ENCODE data around the gene ZBTB21. TPM values are rescaled to one million over a fixed set of nuclear protein-coding genes. Genes with fewer than 3 reads are reported as not detected.

Gene ZBTB21
- polyA plus RNA-seq, 2 of the 4 experiments (the other 2 are of a cell fraction): 5.4 to 13.1 TPM

DNA sequence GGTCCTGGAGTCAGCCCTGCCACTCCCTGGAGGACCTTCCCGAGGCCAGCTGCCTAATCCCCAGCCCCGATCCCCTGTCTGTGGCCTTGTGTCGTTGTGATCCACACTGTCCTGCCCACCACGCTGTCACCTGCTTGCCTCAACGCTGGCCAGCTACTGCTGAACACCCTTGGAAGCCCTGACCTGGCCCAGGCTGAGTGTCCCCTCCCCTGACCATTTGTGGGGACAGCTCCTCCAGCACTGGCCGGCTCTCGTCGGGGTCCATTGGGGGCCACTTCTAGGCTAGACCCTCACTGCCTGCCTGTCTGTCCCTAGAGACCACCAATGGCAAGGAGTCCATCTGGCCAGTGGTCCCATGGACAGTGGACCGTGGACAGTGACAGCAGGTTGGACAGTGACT, 49.0 kb upstream of the ZBTB21 start:
- no peak overlapping the region for H3K27ac ChIP-seq
- DNase-seq (ENCODE audit: low read depth in 1 of 2, low spot score in 1 of 2) (no peak), FAIRE-seq (no peak), ATAC-seq (no peak)
- WGBS (ENCODE audit: missing lambda C conversion rate): 35% methylated on average over 2 of the region's 9 CpGs
- POLR2A ChIA-PET: no interaction called here
- CTCF ChIA-PET: no interaction called here
- H3K4me1 ChIP-seq: no peaks in the 10 kb centered on the region
- no peaks in the 10 kb centered on the region for H3K9me3 ChIP-seq
- H3K4me3 ChIP-seq: no peak overlapping the region
- no peak overlapping the region for H3K4me2 ChIP-seq
- TF ChIP-seq, protein P1, sequence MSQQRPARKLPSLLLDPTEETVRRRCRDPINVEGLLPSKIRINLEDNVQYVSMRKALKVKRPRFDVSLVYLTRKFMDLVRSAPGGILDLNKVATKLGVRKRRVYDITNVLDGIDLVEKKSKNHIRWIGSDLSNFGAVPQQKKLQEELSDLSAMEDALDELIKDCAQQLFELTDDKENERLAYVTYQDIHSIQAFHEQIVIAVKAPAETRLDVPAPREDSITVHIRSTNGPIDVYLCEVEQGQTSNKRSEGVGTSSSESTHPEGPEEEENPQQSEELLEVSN (IDR thresholded peaks at IDR 0.05; ENCODE audit: borderline replicate concordance, low read depth): no peak
- TF ChIP-seq NPAS2 (CRISPR knock-in tag; IDR thresholded peaks at IDR 0.05; ENCODE audit: borderline replicate concordance): no peak
- TF ChIP-seq, protein P2, sequence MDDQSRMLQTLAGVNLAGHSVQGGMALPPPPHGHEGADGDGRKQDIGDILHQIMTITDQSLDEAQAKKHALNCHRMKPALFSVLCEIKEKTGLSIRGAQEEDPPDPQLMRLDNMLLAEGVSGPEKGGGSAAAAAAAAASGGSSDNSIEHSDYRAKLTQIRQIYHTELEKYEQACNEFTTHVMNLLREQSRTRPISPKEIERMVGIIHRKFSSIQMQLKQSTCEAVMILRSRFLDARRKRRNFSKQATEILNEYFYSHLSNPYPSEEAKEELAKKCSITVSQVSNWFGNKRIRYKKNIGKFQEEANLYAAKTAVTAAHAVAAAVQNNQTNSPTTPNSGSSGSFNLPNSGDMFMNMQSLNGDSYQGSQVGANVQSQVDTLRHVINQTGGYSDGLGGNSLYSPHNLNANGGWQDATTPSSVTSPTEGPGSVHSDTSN (IDR thresholded peaks at IDR 0.05): no peak
- no peak for TF ChIP-seq ZC3H11A (IDR thresholded peaks at IDR 0.05)
- TF ChIP-seq BHLHE40 (IDR thresholded peaks at IDR 0.05; ENCODE audit: low read depth, low read length): no peak

DNA sequence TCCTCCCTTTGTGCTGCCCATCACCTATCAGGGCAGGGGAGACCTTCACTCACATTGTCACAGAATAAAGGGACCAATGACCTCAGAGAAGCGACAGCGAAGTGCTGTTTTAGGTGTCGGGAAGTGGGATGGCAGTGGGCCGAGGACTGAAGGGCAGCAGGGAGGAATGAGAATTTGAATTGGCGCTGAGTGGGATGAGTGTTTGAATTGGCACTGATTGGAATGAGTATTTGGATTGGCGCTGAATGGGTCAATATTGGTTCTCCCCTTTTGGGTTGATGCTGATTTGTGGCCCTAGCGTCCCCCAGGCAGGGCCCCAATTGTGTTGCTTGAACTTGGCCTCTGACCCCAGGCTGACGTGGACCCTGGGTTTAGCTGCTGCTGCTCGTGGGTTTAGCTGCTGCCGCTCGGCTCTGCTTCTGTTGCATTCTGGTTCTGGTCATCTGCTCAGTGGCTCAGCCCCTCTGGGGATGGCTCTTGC, 48.5 kb upstream of the ZBTB21 start:
- 77% methylated on average over 11 of the region's 11 CpGs for WGBS (ENCODE audit: missing lambda C conversion rate)
- ATAC-seq: no peak
- no peak overlapping the region for H3K27ac ChIP-seq
- no peaks in the 10 kb centered on the region for H3K4me1 ChIP-seq
- no peak overlapping the region for H3K4me2 ChIP-seq
- H3K4me3 ChIP-seq: no peak overlapping the region
- H3K9me3 ChIP-seq: no peaks in the 10 kb centered on the region
- ChIA-PET POLR2A (no interaction called here), CTCF (no interaction called here)
- FAIRE-seq: no peak
- no peak for TF ChIP-seq RCOR1 (IDR thresholded peaks at IDR 0.05; ENCODE audit: low read depth, low read length)
- no peak for TF ChIP-seq CEBPB (IDR thresholded peaks at IDR 0.05)
- no peak for TF ChIP-seq ZNF302 (CRISPR knock-in tag; IDR thresholded peaks at IDR 0.05)
- TF ChIP-seq, protein P3, sequence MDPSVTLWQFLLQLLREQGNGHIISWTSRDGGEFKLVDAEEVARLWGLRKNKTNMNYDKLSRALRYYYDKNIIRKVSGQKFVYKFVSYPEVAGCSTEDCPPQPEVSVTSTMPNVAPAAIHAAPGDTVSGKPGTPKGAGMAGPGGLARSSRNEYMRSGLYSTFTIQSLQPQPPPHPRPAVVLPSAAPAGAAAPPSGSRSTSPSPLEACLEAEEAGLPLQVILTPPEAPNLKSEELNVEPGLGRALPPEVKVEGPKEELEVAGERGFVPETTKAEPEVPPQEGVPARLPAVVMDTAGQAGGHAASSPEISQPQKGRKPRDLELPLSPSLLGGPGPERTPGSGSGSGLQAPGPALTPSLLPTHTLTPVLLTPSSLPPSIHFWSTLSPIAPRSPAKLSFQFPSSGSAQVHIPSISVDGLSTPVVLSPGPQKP (IDR thresholded peaks at IDR 0.05; ENCODE audit: low read depth, low read length): no peak
- no peak for TF ChIP-seq MYC (IDR thresholded peaks at IDR 0.05; ENCODE audit: borderline replicate concordance, low read length)
- TF ChIP-seq TP53 (CRISPR knock-in tag; IDR thresholded peaks at IDR 0.05): no peak
- no peak for TF ChIP-seq HOXB13 (CRISPR knock-in tag; IDR thresholded peaks at IDR 0.05; ENCODE audit: low read depth)
- TF ChIP-seq, protein P2 (IDR thresholded peaks at IDR 0.05): no peak
- no peak for TF ChIP-seq NR3C1 (IDR thresholded peaks at IDR 0.05)
- TF ChIP-seq RNF2 (IDR thresholded peaks at IDR 0.05; ENCODE audit: borderline replicate concordance, low read depth): no peak
- no peak for TF ChIP-seq BHLHE40 (IDR thresholded peaks at IDR 0.05; ENCODE audit: low read depth, low read length)
- no peak for DNase-seq (ENCODE audit: low read depth in 1 of 2, low spot score in 1 of 2)

DNA sequence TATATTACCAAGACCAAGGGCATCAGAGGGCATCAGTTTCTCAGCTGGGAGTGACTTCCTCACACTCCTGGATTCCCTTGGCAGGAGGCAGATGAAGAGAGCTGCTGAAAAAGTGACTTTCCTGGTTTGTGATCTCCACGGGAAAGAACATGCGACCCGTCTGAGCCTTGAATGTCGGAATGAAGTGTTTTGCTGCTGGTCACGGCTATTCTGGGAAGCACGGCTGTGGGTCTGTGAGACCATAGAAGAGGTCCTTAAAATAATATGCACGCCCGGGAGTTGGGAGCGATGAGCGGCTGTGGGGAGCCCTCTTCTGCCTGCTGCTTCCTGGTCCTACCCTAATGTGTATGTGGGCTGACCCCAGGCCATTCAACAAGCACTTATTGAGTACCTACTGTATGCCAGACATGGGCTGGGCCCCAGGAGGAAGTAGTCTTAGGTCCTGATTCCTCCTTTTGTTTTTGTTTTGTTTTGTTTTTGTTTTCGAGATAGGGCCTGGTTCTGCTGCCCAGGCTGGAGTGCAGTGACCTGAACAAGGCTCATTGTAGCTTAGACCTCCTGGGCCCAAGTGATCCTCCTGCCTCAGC, 47.8 kb upstream of the ZBTB21 start:
- POLR2A ChIA-PET: no interaction called here
- DNase-seq (ENCODE audit: low read depth in 1 of 2, low spot score in 1 of 2): no peak
- no peak for ATAC-seq
- WGBS (ENCODE audit: missing lambda C conversion rate): 54% methylated on average over 11 of the region's 11 CpGs
- H3K4me2 ChIP-seq: no peak overlapping the region
- no peaks in the 10 kb centered on the region for H3K9me3 ChIP-seq
- FAIRE-seq: no peak
- no peak overlapping the region for H3K4me3 ChIP-seq
- H3K27ac ChIP-seq: no peak overlapping the region
- H3K4me1 ChIP-seq: no peaks in the 10 kb centered on the region
- CTCF ChIA-PET: no interaction called here
- no peak for TF ChIP-seq POLR2AphosphoS2 (conservative IDR thresholded peaks at IDR 0.05; ENCODE audit: low read length)
- no peak for TF ChIP-seq HOXB5 (CRISPR knock-in tag; IDR thresholded peaks at IDR 0.05)
- TF ChIP-seq FOSB (CRISPR knock-in tag; IDR thresholded peaks at IDR 0.05): no peak
- TF ChIP-seq ZC3H11A (IDR thresholded peaks at IDR 0.05): no peak
- no peak for TF ChIP-seq JUNB (IDR thresholded peaks at IDR 0.05)
- TF ChIP-seq, protein P4, sequence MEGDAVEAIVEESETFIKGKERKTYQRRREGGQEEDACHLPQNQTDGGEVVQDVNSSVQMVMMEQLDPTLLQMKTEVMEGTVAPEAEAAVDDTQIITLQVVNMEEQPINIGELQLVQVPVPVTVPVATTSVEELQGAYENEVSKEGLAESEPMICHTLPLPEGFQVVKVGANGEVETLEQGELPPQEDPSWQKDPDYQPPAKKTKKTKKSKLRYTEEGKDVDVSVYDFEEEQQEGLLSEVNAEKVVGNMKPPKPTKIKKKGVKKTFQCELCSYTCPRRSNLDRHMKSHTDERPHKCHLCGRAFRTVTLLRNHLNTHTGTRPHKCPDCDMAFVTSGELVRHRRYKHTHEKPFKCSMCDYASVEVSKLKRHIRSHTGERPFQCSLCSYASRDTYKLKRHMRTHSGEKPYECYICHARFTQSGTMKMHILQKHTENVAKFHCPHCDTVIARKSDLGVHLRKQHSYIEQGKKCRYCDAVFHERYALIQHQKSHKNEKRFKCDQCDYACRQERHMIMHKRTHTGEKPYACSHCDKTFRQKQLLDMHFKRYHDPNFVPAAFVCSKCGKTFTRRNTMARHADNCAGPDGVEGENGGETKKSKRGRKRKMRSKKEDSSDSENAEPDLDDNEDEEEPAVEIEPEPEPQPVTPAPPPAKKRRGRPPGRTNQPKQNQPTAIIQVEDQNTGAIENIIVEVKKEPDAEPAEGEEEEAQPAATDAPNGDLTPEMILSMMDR (IDR thresholded peaks at IDR 0.05): no peak
- TF ChIP-seq CBX2 (IDR thresholded peaks at IDR 0.05; ENCODE audit: borderline replicate concordance, low read depth): no peak
- no peak for TF ChIP-seq ZNF302 (CRISPR knock-in tag; IDR thresholded peaks at IDR 0.05)
- TF ChIP-seq RNF2 (IDR thresholded peaks at IDR 0.05; ENCODE audit: borderline replicate concordance, low read depth): no peak
- TF ChIP-seq HDAC2 (IDR thresholded peaks at IDR 0.05): no peak
- TF ChIP-seq EHF (CRISPR knock-in tag; IDR thresholded peaks at IDR 0.05): no peak
- no peak for TF ChIP-seq CHD2 (IDR thresholded peaks at IDR 0.05; ENCODE audit: low read length, partially characterized antibody)
- no peak for TF ChIP-seq MAZ (IDR thresholded peaks at IDR 0.05; ENCODE audit: borderline replicate concordance, low read depth, low read length)

Data from A549 (cell line).